SU-DHL-6 (cell line): ENCODE results near the gene CDC42BPA.

ENCODE experiments used
- EZH2phosphoT487 ChIP-seq: fragments of 200-600 bp; sonication (generic), shearing (Covaris generic); conservative IDR thresholded peaks from 2 replicates; pipeline ENCODE4 v1.6.1; 2018; ENCODE audit warnings: mild to moderate bottlenecking, antibody characterized with exemption, low read length, moderate library complexity, mixed read lengths
- TF ChIP-seq, protein P1 (sequence below): fragments of 200-600 bp; sonication (generic); IDR thresholded peaks from one replicate; pipeline ENCODE4 v1.5.1; 2017; ENCODE audit warnings: antibody characterized with exemption, mild to moderate bottlenecking, low read length, moderate library complexity; ENCODE audit not compliant: insufficient read depth, poor library complexity, severe bottlenecking

DNA sequence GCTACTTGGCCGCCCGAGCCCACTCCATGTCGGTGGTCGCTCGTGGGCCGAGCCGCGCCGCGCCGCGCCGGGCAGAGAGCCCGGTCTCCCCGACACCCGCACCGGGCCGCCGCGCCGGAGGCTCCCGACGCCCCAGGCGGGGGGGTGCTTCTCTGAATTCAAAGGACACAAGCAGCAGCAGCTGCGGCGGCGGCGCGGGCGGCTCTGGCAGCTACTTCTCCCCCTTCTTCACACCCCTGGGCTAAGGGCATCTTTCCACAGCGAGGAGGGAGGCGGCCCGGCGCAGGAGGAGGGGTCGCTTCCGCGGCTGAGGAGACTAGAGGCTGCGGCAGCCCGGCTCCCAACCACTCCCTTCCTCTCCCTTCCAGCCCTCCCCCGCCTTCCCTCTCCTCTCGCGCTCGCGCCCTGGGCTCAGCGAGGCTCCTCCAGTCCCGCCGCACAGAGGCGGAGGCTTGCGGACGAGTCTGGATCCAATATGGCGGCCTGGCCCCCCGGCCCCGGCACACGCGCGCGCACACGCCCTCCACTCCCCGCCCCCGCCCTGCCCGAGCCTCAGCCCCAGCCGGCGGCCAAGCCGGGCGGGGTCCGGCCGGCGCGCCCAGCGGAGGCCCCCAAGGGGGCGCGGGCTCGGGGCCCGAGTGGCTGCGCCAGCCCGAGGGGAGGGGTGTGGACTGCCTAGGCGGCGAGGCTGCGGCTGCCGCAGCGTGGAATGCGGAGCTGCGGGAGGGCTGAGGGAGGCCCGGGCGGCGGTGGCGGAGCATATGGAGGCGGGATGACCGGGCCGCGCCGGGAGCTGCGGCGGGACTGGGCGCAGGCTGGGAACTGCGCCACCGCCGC lies at the start of gene CDC42BPA:
- TF ChIP-seq, protein P1, sequence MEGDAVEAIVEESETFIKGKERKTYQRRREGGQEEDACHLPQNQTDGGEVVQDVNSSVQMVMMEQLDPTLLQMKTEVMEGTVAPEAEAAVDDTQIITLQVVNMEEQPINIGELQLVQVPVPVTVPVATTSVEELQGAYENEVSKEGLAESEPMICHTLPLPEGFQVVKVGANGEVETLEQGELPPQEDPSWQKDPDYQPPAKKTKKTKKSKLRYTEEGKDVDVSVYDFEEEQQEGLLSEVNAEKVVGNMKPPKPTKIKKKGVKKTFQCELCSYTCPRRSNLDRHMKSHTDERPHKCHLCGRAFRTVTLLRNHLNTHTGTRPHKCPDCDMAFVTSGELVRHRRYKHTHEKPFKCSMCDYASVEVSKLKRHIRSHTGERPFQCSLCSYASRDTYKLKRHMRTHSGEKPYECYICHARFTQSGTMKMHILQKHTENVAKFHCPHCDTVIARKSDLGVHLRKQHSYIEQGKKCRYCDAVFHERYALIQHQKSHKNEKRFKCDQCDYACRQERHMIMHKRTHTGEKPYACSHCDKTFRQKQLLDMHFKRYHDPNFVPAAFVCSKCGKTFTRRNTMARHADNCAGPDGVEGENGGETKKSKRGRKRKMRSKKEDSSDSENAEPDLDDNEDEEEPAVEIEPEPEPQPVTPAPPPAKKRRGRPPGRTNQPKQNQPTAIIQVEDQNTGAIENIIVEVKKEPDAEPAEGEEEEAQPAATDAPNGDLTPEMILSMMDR = no peak
- TF ChIP-seq EZH2phosphoT487 = no peak
